Stimulated activated CD8-positive, alpha-beta memory T cell treated with anti-CD3 and anti-CD28 coated beads, Interleukin-15, amount 100 ng/mL, for 1 hour (primary cell): ENCODE data around the gene VILL.
A peak's percentile ranks its signal among the peaks of the same experiment; 100 is the strongest.

Experiments used
- DNase-seq: peaks from one replicate; pipeline ENCODE4 v3.0.0-alpha.2; 2020; ENCODE audit warnings: low read depth

Gene VILL

DNA sequence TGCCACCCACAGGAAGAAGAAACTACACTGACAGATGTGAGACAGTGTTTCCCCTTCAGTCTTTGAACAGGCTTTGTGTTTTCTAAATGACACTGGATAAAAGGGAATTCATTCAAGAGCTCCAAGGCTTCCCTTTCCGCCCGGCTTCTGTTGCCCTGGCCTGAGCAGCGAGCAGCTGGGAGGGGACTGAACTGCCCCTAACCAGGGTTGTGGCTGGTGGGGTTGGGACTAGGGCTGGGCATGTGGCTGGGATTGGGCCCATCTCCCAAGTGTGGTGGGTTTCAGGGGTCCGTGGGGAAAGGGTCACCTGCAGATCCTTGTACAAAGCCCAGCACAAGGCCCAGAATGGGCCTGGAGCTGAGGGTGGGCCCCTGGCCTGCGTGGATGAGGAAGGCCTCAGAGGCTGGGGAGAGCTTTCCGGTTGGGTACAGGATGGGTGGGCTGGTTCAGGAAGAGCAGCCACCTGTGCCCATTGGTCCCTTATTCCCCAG lies 10.4 kb downstream of the VILL start:
- no peak for DNase-seq

DNA sequence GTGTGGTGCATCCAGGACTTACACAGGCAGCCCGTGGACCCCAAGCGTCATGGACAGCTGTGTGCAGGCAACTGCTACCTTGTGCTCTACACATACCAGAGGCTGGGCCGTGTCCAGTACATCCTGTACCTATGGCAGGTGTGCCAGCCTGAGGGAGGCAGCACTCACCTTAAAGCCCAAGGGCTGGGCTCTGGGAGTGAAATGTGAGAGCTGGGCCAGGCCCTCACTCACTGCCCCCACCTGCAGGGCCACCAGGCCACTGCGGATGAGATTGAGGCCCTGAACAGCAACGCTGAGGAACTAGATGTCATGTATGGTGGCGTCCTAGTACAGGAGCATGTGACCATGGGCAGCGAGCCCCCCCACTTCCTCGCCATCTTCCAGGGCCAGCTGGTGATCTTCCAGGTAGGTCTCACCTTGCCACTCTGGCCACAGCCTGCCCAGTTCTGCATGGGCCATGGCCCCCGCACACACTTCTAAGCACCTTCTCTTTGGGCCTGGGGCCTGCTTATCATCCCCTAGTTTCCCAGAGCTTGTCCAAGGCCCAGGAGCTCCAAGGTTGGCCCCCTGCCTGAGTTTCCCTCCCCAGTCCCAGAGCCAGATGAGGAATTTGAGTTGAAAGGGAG lies 11.0 kb downstream of the VILL start:
- DNase-seq, result no peak

DNA sequence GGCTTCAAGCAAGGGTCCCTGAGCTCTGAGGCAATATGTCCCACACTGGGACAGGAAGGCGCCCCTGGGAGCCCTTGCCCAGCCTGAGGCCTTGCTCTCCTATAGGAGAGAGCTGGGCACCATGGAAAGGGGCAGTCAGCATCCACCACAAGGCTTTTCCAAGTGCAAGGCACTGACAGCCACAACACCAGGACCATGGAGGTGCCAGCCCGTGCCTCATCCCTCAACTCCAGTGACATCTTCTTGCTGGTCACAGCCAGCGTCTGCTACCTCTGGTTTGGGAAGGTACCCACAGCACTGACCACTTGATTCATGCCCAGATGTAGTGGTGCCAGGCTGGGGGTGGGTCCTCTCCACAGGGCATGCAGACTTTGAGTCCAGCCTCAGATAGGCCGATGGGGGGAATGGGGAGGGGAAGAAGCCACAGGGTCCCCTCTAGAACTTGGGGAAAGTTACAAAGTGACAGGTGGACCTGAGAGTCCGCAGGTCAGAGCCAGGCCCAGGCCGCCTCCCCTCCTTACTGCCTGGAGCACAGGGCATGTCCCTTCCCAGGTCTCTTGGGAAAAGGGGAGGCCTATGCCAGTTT lies 11.8 kb downstream of the VILL start:
- no peak for DNase-seq

DNA sequence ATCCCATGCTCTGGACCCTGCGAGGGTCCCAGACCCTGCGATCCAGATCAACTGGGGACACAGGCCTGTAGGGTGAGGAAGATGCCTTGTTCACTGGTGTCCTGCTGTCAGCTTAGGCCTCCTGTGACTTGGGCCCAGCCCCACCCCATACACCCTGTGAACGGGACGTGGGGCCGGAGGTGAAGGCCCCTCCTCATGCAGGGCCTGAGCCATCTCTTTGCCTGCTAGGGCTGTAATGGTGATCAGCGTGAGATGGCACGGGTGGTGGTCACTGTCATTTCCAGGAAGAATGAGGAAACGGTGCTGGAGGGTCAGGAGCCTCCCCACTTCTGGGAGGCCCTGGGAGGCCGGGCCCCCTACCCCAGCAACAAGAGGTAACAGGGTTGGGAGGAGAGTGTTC lies 12.4 kb downstream of the VILL start:
- DNase-seq, result no peak

DNA sequence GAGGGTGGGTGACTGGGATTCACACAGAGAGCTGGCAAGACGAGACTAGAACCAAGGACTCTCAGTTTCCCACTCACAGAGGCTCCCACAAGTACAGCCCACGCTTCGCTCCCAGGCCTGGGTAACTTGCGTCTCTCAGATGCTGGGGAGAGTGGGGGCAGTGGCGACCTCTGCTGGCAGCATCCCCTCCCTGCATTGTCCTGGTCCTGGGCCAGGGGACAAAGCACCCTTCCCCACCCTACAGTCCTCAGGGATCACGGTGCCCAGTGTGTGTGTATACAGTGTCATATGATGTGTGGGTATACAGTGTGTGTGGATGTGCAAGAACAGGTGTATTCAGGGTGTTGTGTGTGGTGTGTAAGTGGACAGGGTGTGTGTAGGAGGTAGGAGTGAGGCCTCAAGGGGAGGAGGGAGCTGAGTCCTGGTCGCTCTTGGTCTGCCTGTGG lies 12.8 kb downstream of the VILL start:
- DNase-seq, result no peak

DNA sequence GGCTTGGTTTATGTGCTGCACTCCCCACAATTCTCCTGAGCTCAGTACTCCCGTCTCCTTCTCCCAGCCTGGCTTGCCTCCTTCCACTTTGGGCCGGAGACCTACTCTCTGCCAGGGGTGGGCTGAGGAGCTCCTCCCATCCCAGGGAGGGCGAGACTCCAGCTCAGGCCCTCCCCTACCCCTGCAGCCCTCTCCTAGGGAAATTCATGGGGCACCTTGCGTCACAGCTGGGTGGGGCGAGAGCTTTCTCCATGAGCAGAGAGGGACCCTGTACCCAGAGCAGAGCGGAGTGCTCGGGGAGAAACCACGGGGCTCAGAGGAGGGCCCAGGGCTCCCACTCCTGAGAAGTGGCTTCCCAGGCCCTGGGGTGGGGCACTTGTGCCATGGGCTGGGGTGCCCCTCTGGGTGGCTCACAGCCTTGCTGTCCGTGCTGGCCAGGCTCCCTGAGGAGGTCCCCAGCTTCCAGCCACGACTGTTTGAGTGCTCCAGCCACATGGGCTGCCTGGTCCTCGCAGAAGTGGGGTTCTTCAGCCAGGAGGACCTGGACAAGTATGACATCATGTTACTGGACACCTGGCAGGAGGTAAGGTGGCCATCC lies 13.3 kb downstream of the VILL start:
- DNase-seq, result no peak

DNA sequence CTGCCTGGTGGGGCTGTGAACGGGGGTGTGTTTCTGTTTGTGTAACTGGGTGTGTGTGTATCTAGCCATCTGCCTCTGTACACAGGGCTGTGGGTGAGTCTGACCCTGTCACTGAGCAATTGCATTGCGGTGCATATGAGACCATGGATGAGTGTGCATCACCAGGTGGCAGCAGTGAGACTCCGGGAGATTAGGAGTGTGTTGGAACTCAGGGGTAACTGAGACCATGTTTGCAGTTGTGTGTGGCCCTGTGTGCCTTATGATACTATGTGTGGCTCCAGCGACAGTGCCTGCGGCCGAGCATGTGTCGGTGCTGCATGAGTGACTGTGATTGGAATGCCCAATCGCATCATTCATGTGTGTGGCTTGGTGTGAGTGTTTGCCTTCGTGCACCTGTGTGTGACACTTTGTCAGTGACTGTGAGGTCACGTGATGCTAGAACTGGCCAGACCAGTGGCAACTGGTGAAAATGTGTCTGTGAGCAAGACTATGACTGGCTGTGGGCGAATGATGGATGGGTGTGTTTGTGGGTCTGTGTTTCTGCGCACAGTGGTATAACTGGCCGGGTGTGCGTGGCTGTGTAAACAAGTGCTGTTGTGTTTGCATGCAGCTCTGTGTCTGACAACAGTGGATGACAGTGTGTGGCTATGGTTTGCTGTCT lies 14.0 kb downstream of the VILL start:
- DNase-seq, result peak; percentile 49

DNA sequence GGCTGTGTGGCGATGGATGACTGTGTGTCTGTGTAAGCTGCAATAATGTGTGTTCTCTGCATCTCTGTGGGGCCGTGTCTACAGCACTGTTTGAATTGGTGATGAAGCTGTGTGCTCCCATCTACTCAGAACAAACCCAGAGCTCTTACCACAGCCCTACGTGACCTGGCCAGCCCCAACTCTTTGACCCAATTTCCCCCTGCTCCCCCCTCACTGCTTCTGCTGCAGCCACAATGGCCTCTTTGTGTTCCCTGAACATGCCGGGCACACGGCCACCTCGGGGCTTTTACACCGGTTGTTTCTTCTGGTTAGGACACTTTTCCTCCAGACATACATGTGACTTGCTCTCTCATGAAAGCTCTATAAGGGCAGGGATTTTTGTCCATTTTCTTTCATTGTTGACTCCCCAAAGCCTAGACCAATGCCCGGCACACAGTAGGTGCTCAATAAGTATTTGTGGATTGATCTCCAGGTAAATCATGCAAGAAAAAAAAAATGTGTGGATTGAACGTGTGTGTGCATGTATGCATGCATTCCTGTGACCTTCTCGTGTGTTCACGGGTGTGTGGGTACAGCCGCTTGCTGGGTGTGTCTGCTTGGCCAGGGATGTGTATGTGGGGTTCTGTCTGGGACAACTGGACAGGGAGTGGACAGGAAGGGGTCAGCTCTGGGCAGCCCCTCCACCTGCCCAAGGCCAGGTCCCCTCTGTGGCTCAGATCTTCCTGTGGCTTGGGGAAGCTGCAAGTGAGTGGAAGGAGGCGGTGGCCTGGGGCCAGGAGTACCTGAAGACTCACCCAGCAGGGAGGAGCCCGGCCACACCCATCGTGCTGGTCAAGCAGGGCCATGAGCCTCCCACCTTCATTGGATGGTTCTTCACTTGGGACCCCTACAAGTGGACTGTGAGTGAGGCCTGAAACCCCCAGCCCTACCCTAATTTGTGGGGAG lies 14.8 kb downstream of the VILL start:
- no peak for DNase-seq

DNA sequence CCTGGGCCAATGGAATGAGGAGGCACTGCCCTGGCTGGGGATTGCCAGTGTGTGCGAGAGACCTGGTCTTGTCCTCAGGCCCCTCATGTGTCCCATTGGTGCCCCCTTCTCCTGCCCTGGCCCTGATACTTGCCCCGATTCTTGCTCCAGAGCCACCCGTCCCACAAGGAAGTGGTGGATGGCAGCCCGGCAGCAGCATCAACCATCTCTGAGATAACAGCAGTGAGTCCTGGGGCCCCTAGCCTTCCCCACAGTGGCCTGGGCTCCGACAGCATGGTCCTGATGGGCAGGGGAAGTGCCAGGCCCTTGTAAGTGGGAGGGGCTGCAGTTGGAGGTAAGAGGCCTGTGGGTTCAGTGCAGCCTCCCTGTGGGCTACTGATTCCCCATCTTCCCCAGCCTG lies 15.4 kb downstream of the VILL start:
- no peak for DNase-seq

DNA sequence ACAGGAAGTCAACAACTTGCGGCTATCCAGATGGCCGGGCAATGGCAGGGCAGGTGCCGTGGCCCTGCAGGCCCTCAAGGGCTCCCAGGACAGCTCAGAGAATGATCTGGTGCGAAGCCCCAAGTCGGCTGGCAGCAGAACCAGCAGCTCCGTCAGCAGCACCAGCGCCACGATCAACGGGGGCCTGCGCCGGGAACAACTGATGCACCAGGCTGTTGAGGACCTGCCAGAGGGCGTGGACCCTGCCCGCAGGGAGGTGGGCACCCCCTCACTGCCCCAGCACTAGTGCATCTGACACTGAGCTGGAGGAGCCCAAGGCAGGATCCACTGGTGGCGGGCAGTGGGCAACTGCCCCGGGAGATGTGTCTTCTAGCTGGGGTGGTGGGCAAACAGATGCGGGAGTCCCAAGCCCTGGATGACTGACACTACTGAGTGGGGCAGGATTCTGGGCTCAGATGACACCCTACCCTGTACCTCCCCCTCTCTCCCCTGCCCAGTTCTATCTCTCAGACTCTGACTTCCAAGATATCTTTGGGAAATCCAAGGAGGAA lies 15.9 kb downstream of the VILL start:
- DNase-seq, result no peak

DNA sequence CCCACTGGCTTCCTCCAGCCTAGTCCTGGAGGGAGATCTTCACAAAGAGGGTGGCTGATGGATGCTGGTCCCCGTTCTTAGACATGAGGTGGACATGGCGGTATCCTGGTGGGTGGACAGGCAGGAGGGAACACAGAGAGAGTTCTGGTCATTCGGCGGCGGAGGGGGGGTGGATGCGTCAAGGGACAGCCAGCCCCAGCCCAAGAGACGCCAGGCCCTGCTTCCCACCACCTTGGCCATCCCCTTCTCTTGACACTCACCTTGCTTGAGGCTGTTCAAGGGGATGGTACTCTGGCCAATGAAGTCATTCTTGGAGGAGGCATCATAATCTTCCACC lies 17.1 kb downstream of the VILL start:
- no peak for DNase-seq

DNA sequence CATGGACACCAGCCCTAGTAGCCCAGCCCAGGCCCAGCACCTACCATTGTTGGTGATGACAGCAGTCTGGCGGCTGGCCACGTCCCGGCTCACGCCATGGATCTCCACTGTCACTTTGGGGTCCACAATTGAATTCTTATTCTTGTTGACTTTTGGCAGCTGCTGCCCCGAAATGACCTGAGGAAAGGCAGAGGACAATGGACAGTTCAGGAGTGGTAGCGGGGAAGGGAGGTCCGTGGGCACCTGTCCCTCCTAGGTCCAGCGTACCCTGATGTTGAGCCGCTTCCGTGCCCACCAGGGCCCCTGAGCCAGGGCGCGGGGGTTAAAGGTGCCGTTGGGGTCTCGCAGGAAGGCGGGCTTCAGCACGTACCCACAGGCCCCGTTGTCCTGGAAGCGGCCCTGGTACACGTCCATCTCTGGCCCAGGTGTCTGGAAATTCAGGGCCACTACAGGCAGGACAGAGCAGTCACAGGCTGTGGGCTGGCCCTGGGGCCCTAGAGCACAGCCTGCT lies 17.7 kb downstream of the VILL start:
- no peak for DNase-seq

DNA sequence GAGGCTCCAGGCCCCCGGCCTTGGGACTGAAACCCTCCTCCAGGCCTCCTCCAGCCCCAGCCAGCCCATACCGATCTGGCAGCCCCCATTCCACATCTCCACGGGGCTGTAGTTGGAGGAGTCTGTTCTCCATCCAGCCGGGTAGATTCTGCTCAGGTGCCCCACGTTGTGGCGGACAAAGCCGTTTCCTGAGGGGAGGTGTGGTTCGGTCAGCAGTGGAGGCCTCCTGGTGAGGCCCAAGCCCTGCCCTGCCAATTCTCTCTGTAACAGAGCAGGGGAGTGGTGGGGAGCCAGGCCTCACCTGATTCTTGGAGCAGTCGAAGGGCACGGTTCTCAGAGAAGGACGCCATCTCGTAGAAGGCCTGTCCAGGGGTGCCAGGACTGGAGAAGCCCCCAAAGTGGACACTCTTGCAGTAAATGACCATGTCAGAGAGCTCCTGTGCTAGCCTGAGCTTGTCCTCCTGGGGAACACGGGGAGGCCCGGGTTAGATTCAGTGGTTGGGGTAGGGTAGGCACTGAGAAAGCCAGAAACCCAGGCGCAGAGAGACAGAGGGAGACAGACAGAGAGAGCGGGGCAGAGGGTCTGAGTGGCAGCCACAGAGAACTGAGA lies 18.5 kb downstream of the VILL start:
- DNase-seq, result no peak

DNA sequence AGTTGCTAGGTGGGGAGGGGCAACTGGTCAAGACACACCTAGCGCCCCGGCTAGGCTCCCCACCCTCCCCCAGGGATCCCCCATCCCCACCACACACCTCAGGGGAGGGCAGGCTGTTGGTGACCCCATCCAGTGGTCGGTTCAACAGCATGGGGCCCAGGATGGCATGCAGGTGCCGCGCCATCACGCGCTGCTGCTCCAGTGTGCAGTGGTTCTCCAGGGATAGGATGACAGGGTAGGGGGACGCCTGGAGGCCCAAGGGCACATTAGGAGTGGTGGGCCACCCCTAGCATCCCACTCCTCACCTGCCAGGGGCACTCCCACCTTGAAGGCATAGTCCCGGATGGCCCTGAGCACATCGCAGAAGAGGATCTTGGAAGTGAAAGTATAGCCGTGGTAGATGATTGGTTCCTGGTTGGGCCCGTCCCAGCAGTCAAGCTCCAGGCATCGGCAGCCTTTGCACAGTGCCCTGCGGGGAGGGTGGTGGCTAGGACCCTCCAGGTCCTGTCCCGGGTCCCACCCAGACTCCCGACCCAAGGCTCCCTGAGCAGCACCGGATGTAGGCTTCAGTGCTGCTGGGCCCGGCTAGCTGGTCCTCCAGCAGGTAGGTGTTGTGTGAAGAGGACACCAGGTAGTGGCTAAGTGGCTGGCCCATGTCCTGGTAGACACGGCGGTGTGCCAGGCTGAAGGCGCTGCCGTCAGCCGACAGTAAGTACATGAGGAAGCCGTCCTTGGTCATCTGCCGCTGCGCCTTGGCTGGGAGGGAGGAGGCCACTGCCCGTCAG lies 19.4 kb downstream of the VILL start:
- DNase-seq, result no peak

DNA sequence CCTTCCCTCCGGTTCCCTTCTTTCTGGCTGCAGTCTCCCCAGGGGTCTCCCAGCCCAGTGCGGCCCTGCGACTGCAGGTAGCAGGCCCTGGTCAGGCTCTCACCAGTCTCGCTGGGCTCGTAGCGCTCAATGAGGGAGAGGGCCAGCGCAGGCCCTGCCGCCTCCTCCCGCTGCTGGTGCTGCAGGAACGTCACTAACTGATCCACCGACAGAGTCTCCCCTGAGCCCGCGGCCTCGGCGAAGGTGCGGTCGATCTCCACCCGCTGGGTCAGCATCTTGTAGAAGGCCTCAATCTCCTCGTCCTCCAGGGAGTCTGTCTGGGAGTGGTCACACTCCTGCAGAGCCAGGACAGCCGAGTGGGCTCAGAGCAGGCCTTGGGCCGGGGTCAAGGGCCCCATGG lies 20.5 kb downstream of the VILL start:
- DNase-seq, result no peak

DNA sequence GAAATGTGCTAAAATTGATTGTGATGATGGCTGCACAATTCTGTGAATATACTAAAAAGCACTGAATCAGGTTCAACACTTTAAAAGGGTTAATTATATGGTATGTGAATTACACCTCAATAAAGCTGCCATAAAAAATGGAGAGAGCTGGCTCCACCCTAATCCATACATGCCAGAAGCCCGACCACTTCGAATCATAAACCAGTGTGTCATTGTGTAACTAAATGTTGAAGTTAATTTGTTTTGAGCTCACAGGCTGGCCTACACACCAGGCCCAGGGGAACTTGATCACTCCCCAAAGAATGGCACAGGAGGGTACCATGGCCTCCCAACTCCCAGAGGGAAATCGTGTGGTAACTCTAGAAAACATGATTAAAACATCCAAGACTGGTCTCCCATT lies 24.9 kb downstream of the VILL start:
- DNase-seq, result no peak

DNA sequence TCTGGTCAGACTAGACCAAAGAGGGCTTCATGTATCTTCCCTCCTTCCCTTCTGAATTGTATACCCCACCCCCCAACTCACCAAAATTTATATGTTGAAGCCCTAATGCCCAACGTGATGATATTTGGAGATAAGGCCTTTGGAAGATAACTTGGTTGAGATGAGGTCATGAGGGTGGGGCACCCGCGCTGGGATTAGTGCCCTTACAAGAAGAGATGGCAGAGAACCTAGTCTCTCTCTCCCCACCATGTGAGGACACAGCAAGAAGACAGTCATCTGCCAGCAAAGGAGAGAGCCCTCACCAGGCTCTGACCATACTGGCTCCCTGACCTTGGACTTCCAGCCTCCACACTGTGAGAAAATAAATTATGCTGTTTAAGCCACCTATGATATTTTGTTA lies 25.4 kb downstream of the VILL start:
- DNase-seq, result no peak

DNA sequence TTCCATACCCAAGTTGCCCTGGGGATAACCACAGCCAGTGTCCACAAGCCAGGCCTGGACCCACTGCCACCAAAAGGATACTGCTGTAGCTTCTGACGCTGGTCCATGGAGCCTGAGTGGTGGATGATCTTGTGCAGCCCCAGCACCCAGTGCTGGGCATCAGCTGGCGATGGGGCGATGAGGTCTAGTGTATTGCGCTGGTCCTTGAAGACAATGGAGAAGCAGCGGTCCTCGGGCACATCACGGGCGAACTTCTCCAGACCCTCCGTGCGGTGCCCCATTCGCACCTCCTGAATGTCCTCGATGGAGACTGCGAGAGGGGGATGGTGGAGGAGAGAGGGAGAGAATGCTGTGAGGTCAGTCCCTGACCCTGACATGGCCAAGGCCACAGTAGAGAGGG lies 25.8 kb downstream of the VILL start:
- DNase-seq, result no peak

DNA sequence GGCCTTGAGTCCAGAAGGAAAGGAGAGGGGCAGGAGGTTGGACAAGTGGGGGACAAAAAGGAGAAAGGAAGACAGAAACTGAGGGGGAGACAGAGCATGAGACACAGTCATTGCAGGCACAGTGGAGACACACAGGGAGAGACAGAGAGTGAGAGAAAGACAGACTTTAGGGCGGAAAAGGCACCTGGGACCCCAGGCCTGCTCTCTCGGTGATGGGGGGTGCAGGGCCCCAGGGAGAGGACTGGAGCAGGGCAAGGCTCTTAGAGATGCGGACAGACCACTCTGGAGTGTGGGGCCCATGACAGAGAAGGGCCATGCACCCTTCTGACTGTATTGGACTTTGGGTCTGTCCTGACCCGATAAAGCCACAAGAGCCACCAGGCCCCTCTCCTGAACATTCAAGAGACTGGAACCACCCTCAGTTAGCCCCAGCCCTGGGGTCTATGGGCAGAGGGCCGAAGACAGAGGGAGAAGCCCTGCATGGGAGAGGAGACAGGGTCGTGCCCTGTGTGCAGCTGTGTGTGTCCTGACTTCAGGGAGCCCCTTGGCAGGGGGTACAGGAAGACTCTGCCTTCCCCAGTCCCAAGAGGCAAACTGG lies 26.4 kb downstream of the VILL start:
- no peak for DNase-seq
